Measurements from ENCODE around the gene TSPAN9.

Gene TSPAN9

GRCh38 chr12:3225154-3225795 is 148.1 kb downstream of the TSPAN9 start:
- DNase-seq (ENCODE audit: low read depth in 2 of 2), result no peak

DNA sequence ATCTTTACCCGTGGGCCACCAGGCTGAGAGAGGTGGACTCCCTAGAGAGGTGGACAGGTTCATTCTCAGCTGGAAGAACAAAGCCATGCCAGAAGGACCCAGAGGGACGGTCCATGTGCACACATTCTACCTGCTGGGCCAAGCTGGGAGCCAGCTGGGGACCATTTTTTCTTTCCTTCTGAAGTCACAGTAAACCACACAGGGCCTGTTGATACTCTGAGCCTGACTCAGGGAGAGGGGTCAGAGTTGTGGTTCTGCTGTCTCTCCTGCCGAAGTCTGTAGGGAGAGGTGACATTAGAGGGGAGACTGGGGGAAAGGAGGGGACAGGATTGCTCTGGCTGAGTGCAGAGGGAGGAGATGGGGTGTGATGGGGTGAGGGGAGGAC is 148.6 kb downstream of the TSPAN9 start:
- DNase-seq (ENCODE audit: low read depth in 2 of 2), result no peak

- DNase-seq (ENCODE audit: low read depth in 2 of 2), result no peak
Measured at GRCh38 chr12:3226264-3226663, 149.1 kb downstream of the TSPAN9 start.

GRCh38 chr12:3227076-3227975 is 150.1 kb downstream of the TSPAN9 start:
- no peak for DNase-seq (ENCODE audit: low read depth in 2 of 2)

- no peak for DNase-seq (ENCODE audit: low read depth in 2 of 2)
Measured at GRCh38 chr12:3228552-3228951, 151.4 kb downstream of the TSPAN9 start.

DNA sequence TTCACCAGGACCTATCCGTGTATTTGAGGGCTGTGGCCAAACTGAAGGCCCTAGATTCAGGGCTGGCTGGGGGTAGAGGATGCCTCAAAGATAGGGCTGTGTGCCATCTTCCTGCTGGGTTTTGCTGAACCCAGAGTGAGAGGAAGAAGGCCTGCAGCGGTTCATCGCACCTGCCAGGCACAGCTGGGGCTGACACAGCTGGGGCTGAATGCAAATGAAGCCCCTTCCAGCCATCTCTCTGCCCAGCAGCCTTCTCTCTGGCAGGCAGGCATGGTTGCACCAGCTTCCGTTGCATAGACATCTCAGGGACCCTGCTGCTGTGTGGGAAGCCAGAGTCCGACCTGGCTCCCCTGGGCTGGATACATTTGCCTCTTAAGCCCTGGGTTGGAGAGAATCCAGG is 152.4 kb downstream of the TSPAN9 start:
- DNase-seq (ENCODE audit: low read depth in 2 of 2), result no peak

- no peak for DNase-seq (ENCODE audit: low read depth in 2 of 2)
Measured at GRCh38 chr12:3230758-3231375, 153.7 kb downstream of the TSPAN9 start.

DNA sequence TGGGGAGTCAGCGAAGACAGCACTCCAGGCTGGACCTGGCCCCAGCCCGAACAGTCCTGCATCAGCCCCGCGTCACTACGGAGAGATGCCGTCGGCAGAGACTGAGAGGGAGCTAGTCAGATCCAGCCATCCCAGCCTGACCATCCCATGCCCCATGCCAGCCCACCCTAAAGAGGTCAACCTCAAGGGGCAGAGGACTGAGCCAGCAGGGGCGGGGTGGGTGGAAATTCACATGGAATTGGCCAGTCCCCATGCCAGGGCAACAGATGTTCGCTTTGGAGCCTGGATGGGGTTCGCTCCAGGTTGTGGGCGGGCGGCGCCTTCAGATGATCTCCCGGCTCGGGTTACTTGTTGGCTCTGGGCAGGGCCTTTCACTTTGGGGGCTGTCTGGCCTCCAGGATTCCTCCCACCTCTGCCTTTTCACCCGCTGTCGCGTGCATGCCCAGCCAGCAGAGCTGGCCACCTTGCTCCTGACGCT is 154.3 kb downstream of the TSPAN9 start:
- no peak for DNase-seq (ENCODE audit: low read depth in 2 of 2)

GRCh38 chr12:3233797-3234196 is 156.6 kb downstream of the TSPAN9 start:
- no peak for DNase-seq (ENCODE audit: low read depth in 2 of 2)

- DNase-seq (ENCODE audit: low read depth in 2 of 2), result no peak
Measured at GRCh38 chr12:3236345-3237187, 159.4 kb downstream of the TSPAN9 start.

DNA sequence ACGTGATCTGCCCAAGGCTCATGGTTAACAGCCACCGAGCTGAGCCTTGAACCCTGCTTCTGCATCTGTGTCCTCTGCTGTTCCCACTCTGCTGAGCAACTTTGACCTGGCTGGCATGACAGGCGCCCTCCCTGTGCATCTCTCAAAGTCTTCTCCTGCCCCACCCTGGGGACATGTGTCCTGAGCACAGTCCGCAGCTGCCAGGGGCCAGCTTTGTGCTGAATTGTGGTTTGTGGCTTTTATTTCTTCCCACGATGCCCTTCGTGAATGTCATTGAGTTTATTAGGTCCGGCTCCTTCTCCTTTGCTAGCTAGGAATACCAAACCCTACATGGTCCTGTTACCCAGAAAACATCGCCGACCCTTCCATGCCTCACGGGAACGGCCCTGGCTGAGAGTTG is 161.0 kb downstream of the TSPAN9 start:
- no peak for DNase-seq (ENCODE audit: low read depth in 2 of 2)

GRCh38 chr12:3241621-3242020 is 164.4 kb downstream of the TSPAN9 start:
- no peak for DNase-seq (ENCODE audit: low read depth in 2 of 2)

- DNase-seq (ENCODE audit: low read depth in 2 of 2), result no peak
Measured at GRCh38 chr12:3242199-3242863, 165.2 kb downstream of the TSPAN9 start.

DNA sequence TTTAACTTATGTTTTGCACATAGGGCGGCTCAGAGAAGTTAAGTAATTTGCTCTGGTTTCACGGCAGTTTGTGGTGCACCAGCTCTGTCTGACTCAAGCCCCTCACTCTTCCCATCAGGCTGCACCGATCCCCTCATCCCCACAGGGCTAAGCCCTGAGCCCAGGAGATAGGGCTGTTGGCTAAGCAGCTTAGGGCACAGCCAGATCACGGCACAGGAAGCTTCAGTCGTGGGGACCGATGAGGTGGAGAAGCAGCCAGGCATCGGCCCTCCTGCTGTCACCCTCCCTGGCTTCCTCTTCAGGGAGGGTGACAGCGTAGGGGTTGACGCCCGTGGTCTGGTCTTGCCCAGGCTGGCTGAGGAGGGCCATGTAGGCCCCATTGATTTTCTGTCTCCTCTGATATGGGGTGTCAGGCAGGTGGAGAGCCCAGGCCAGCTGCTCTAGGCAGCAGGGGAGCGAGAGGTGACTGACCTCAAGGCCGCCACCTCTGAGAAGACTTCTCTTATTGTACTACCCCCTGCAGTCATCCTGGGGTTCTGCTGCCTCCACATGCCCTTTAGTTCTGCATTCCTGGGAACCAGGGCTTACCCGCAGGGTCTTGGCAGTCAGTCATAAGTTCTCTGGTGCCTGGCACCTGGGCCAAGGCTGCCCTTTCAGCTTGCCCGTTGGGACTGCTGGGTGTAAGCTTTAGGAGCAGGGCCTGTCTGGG is 166.4 kb downstream of the TSPAN9 start:
- no peak for DNase-seq (ENCODE audit: low read depth in 2 of 2)

DNA sequence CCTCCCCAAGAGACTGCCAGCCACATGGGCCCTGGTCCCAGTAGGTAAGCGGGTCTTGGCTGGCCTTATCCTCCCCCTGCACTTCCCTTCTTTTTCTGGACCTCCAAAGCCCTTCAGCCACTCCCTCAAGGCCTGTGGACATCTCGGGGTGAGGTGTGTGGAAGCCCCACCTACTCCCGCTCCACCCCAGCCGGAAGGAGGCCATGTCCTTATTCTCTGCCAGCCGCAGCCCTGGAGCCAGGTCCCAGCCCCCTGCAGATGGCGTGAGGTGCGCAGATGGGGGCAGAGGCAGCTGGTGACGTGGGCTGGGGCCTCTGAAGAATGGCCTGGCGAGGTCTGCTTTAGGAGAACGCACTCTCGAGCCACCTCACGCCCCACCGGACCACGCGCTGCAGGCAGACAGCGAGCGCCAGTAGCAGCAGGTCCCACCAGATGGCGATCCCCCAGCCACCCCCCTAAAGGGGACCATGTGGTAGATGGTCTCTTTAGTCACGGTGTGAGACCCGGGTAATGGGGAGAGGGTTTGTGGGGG is 167.1 kb downstream of the TSPAN9 start:
- no peak for DNase-seq (ENCODE audit: low read depth in 2 of 2)

DNA sequence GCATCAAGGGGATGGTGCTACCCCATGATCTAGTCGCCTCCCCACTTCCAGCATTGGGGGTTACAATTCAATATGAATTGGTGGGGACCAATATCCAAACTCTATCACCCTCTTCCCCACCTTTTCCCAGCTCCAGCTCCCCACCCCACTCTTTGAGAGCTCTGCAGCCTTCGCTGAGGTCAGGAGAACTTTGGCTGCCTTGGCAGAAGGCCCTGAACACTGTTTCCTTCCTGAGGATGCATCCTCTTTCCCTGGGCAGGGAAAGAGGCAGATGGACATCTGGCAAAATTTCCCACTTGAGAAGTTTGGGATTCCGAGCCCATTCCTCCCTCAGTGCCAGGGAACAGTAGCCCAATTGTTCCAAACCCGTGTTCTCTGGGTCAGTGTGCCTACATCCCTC is 169.1 kb downstream of the TSPAN9 start:
- no peak for DNase-seq (ENCODE audit: low read depth in 2 of 2)

- no peak for DNase-seq (ENCODE audit: low read depth in 2 of 2)
Measured at GRCh38 chr12:3247077-3247476, 169.9 kb downstream of the TSPAN9 start.

DNA sequence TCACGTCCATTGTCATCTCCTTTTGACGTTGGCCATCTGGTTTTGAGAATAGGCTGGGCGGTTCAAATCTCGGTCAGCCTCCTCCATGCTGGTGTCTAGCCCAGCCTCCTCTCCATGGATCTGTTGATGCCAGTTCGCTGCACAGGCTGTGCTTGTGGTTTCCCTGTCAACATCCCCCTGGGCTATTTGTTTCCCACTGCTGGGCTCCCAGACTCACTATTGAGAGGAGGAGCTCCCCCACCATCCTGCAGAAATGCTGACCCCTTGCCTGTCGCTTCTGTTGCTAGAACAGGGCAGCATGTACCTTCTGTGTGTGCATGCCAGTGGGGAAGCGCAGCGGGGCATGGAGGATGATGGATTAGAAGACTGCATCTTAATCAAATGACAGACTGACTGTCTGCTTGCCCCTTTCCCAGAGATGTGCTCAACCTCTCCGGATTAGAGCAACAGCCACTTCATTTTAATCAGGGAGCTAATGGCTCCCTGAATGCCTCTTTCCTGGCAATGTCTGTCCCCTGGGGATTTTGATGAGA is 170.5 kb downstream of the TSPAN9 start:
- no peak for DNase-seq (ENCODE audit: low read depth in 2 of 2)

DNA sequence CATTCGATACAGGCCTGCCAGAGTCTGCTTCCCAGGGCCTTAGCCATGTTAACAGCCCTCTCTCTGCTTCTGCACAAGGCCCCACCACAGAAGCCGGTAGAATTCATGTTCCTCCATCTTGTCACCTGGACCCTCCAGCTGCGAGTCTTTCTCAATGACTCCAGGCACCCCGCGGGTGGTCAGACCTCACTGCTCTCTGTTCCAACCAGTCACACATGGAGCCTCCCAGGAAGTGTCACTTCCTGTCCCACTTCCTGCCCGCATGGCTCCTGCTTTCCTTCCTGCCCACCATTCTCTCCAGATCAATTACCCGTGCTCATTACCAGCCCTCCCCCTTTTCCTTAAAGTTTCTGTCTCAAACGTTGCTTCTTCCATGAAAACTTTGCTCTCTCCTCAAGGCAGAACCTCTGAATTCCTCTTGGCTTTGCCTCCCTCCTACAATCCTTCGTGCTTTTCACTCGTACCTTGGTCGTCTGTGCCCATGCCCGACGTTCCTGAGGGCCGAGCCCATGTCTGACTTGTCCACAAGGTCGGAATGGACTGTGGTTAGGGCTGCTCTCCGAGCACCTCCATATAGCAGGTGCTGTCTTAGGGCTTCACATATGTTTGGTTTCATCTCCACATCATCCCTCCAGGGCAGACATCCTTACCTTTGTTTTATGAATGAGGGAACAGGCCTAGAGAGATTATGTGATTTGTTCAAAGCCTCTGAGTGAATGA is 172.1 kb downstream of the TSPAN9 start:
- no peak for DNase-seq (ENCODE audit: low read depth in 2 of 2)

Data from stimulated activated CD4-positive, alpha-beta T cell treated with anti-CD3 and anti-CD28 coated beads, Interleukin-1b, Interleukin-23, amount 100 ng/mL, for 4 hours (primary cell).